AG20443 (cell line): ENCODE results near the gene TAS2R31.

ENCODE experiments used
- DNase-seq: peaks from one replicate; pipeline ENCODE4 v3.0.0; 2012; ENCODE audit warnings: low spot score, mixed read lengths

The TAS2R31 gene

GRCh38 chr12:10998204-10998603, 33.0 kb downstream of the TAS2R31 start, which contains the start of gene TAS2R20:
Gene TAS2R20, minus strand, starts transcription at chr12:10998304. Its CDS starts 429 bp downstream, at chr12:10997875.
- no peak for DNase-seq

GRCh38 chr12:10994307-10994706, 36.9 kb downstream of the TAS2R31 start:
- DNase-seq, result no peak

GRCh38 chr12:10989107-10989506, 42.1 kb downstream of the TAS2R31 start:
- DNase-seq, result no peak

GRCh38 chr12:10986812-10987211, 44.4 kb downstream of the TAS2R31 start, which contains the start of gene TAS2R50:
Gene TAS2R50, minus strand, starts transcription at chr12:10986912. Its CDS starts 52 bp downstream, at chr12:10986860.
- DNase-seq, result no peak

GRCh38 chr12:10982244-10982643, 49.0 kb downstream of the TAS2R31 start:
- no peak for DNase-seq
